HCT116 (cell line): ENCODE measurements around the gene CCDC57. TPM values are rescaled to one million over a fixed set of nuclear protein-coding genes. Genes with fewer than 3 reads are reported as not detected.

Experiments
- ATAC-seq: fragments of 200-7000 bp; cut with Tn5 transposase; 2 replicates; pipeline ENCODE4 v1.9.1; 2020; ENCODE audit warnings: mild to moderate bottlenecking, moderate library complexity
- BruUV-seq: library from RNA; stranded (reverse); fragments of 400-500 nt; replicated peaks from 2 replicates; lab custom pipeline; 2021; lab: Mats Ljungman, UMichigan
- CTCF ChIA-PET: fragments of 300-600 bp; sonication (Branson Sonifier 250); formaldehyde crosslinking; loops from one replicate; lab custom pipeline; 2021; ENCODE audit warnings: antibody characterized with exemption; lab: Charles Lee
- POLR2A ChIA-PET: fragments of 300-600, 350-600 bp; sonication (Branson Sonifier 250); formaldehyde crosslinking; loops from one replicate; lab custom pipeline; 2021; ENCODE audit warnings: antibody characterized with exemption; lab: Charles Lee
- RAD21 ChIA-PET, 2 experiments: fragments of 300-600 bp; sonication (Branson Sonifier 250); formaldehyde crosslinking; loops; one replicate each; lab custom pipeline; 2023; ENCODE audit warnings: low total read pairs in 2 of 2; ENCODE audit not compliant: uncharacterized antibody in 2 of 2, unreplicated experiment in 2 of 2, low non-redundant PET in 1 of 2; lab: Charles Lee
- DNase-seq: peaks from one replicate; pipeline ENCODE4 v3.0.0-alpha.2; 2010; ENCODE audit warnings: low read depth, low spot score
- H2AFZ ChIP-seq: fragments of 200-600 bp; shearing (Covaris generic), sonication (generic); 2 replicates; pipeline ENCODE4 v1.6.1; 2017; ENCODE audit warnings: low read depth, mixed run types, mixed read lengths, antibody characterized with exemption, low read length; ENCODE audit not compliant: poor library complexity, severe bottlenecking
- H3K27ac ChIP-seq: 2 replicates; pipeline ENCODE4 v1.5.1; 2012; ENCODE audit warnings: low read depth, low read length
- H3K27me3 ChIP-seq: fragments of 200-600 bp; sonication (generic); 2 replicates; pipeline ENCODE4 v1.6.1; 2016; ENCODE audit warnings: mixed run types, low read length, mixed read lengths; ENCODE audit not compliant: insufficient read depth
- H3K36me3 ChIP-seq, 2 experiments: fragments of 200-500 bp in 1 of 2; fragments of 200-600 bp in 1 of 2; sonication (Bioruptor generic) in 1 of 2; sonication (generic) in 1 of 2; 2 replicates each; pipeline versions ENCODE4 v1.5.1 to v1.6.1; 2014 to 2016; ENCODE audit warnings: low read length in 2 of 2, inconsistent platforms in 1 of 2, mixed read lengths in 1 of 2, mixed run types in 1 of 2; ENCODE audit not compliant: insufficient read depth in 2 of 2, control insufficient read depth in 1 of 2
- H3K4me1 ChIP-seq, 2 experiments: fragments of 200-600 bp in 1 of 2; sonication (generic) in 1 of 2; 2 replicates each; pipeline versions ENCODE4 v1.5.1 to v1.6.1; 2012 to 2017; ENCODE audit warnings: low read length in 2 of 2, inconsistent platforms in 1 of 2, mild to moderate bottlenecking in 1 of 2, mixed read lengths in 1 of 2, mixed run types in 1 of 2, moderate library complexity in 1 of 2; ENCODE audit not compliant: insufficient read depth in 2 of 2, control insufficient read depth in 1 of 2
- H3K4me2 ChIP-seq: fragments of 200-600 bp; sonication (generic); 2 replicates; pipeline ENCODE4 v1.6.1; 2017; ENCODE audit warnings: mixed run types, low read length, mixed read lengths
- H3K4me3 ChIP-seq, 2 experiments: fragments of 200-600 bp in 1 of 2; sonication (generic) in 1 of 2; replicated peaks in 1 of 2; 2 replicates each; pipeline ENCODE4 v1.5.1; 2011 to 2016; ENCODE audit warnings: low read length in 2 of 2, control low read depth in 1 of 2, low read depth in 1 of 2, mild to moderate bottlenecking in 1 of 2, mixed read lengths in 1 of 2, mixed run types in 1 of 2
- H3K79me2 ChIP-seq: fragments of 200-600 bp; sonication (generic); 2 replicates; pipeline ENCODE4 v1.6.1; 2017; ENCODE audit warnings: mild to moderate bottlenecking, mixed run types, low read length, moderate library complexity, mixed read lengths; ENCODE audit not compliant: insufficient read depth
- H3K9ac ChIP-seq: fragments of 200-600 bp; sonication (generic); 2 replicates; pipeline ENCODE4 v1.6.1; 2016; ENCODE audit warnings: low read length, mixed read lengths
- H3K9me2 ChIP-seq: fragments of 200-600 bp; sonication (generic), shearing (Covaris generic); 2 replicates; pipeline ENCODE4 v1.6.1; 2017; ENCODE audit warnings: mixed run types, mild to moderate bottlenecking, moderate library complexity; ENCODE audit not compliant: insufficient read depth
- H3K9me3 ChIP-seq, 2 experiments: fragments of 200-500 bp in 1 of 2; fragments of 200-600 bp in 1 of 2; sonication (Bioruptor generic) in 1 of 2; sonication (generic) in 1 of 2; 2 replicates each; pipeline ENCODE4 v1.6.1; 2014 to 2017; ENCODE audit warnings: low read length in 2 of 2, mixed read lengths in 2 of 2, inconsistent platforms in 1 of 2, low read depth in 1 of 2, mild to moderate bottlenecking in 1 of 2, mixed run types in 1 of 2, moderate library complexity in 1 of 2; ENCODE audit not compliant: control insufficient read depth in 1 of 2, insufficient read depth in 1 of 2
- H4K20me1 ChIP-seq: fragments of 200-600 bp; sonication (generic), shearing (Covaris generic); 2 replicates; pipeline ENCODE4 v1.6.1; 2017; ENCODE audit warnings: mixed run types, mild to moderate bottlenecking, moderate library complexity; ENCODE audit not compliant: insufficient read depth
- ATF3 ChIP-seq: IDR thresholded peaks from 2 replicates; pipeline ENCODE4 v1.6.1; 2012
- EGR1 ChIP-seq: IDR thresholded peaks from 2 replicates; pipeline ENCODE4 v1.6.1; 2012; ENCODE audit warnings: low read depth
- ELF1 ChIP-seq: IDR thresholded peaks from 2 replicates; pipeline ENCODE4 v1.6.1; 2012; ENCODE audit warnings: low read depth, borderline replicate concordance
- EZH2 ChIP-seq: fragments of 200-600 bp; sonication (generic); IDR thresholded peaks from 2 replicates; pipeline ENCODE4 v1.6.1; 2017; ENCODE audit warnings: antibody characterized with exemption, mixed run types
- FOSL1 ChIP-seq: IDR thresholded peaks from 2 replicates; pipeline ENCODE4 v1.6.1; 2012; ENCODE audit warnings: low read depth
- JUND ChIP-seq: IDR thresholded peaks from 2 replicates; pipeline ENCODE4 v1.6.1; 2012
- SP1 ChIP-seq: IDR thresholded peaks from 2 replicates; pipeline ENCODE4 v1.6.1; 2012; ENCODE audit warnings: low read depth
- intact Hi-C: fragments of 100-400 bp; cut with micrococcal nuclease; formaldehyde crosslinking; loops from 2 replicates; pipeline ENCODE4 v1.10.0; 2022
- total RNA-seq: library from RNA; stranded (reverse); gene quantifications from one replicate; pipeline ENCODE4 v1.2.1, GENCODE V29; 2021; ENCODE audit not compliant: unreplicated experiment

Gene CCDC57
- total RNA-seq, 1 experiment from 2014 or later, result 143 TPM

- Histone ChIP-seq H3K4me3 (no peak overlapping the region), H3K27ac (no peak overlapping the region), H3K4me1 (peaks cover 0 to 10% of the 10 kb centered on the region in 2 experiments; a peak in 2 of 4 replicates), H2AFZ (no peak overlapping the region), H3K79me2 (no peaks in the 10 kb centered on the region), H3K27me3 (no peaks in the 10 kb centered on the region), H3K36me3 (peaks cover 0 to 2% of the 10 kb centered on the region in 2 experiments; a peak in 2 of 4 replicates), H3K9me2 (no peaks in the 10 kb centered on the region), H4K20me1 (no peaks in the 10 kb centered on the region), H3K9me3 (no peaks in the 10 kb centered on the region), H3K4me2 (no peak overlapping the region), H3K9ac (no peak overlapping the region)
- ChIA-PET RAD21 (no interaction called here), CTCF (no interaction called here), POLR2A (interaction anchor here (0.6 kb wide), 1 partner anchor 40 kb away, joined by 3 read pairs; no protein-coding TSS in a partner anchor)
- ATAC-seq, result no peak
- no TSS peak for BruUV-seq
- TF ChIP-seq EZH2, result no peak
- intact Hi-C loops, result no loop called here
- DNase-seq, result no peak
Observed at GRCh38 chr17:82114447-82114846, 98.2 kb downstream of the CCDC57 start.

- no peak for TF ChIP-seq ELF1
- no peak for TF ChIP-seq JUND
- no peak for TF ChIP-seq FOSL1
- no peak for TF ChIP-seq EGR1
- TF ChIP-seq ATF3, result no peak
- no peak for TF ChIP-seq SP1
- TF ChIP-seq, all 23 proteins: peak for 0
- peaks cover 0 to 2% of the 10 kb centered on the region in 2 experiments; a peak in 2 of 4 replicates for H3K36me3 ChIP-seq
- H4K20me1 ChIP-seq, result no peaks in the 10 kb centered on the region
- intact Hi-C loops, result no loop called here
- no peaks in the 10 kb centered on the region for H3K27me3 ChIP-seq
- H3K4me1 ChIP-seq, result peaks cover 0 to 10% of the 10 kb centered on the region in 2 experiments; a peak in 2 of 4 replicates
- no peak overlapping the region for H3K4me2 ChIP-seq
- ChIA-PET POLR2A (no interaction called here), CTCF (no interaction called here), RAD21 (no interaction called here)
- no peaks in the 10 kb centered on the region for H3K9me3 ChIP-seq
- H3K27ac ChIP-seq, result no peak overlapping the region
- no TSS peak for BruUV-seq
- no peaks in the 10 kb centered on the region for H3K79me2 ChIP-seq
- no peak overlapping the region for H2AFZ ChIP-seq
- H3K9ac ChIP-seq, result no peak overlapping the region
- no peaks in the 10 kb centered on the region for H3K9me2 ChIP-seq
- ATAC-seq, result no peak
- H3K4me3 ChIP-seq, result no peak overlapping the region
- DNase-seq, result no peak
Observed at GRCh38 chr17:82113941-82114340, 98.7 kb downstream of the CCDC57 start.
